ENCODE results near the gene DNAJB6.

DNAJB6 gene

DNA sequence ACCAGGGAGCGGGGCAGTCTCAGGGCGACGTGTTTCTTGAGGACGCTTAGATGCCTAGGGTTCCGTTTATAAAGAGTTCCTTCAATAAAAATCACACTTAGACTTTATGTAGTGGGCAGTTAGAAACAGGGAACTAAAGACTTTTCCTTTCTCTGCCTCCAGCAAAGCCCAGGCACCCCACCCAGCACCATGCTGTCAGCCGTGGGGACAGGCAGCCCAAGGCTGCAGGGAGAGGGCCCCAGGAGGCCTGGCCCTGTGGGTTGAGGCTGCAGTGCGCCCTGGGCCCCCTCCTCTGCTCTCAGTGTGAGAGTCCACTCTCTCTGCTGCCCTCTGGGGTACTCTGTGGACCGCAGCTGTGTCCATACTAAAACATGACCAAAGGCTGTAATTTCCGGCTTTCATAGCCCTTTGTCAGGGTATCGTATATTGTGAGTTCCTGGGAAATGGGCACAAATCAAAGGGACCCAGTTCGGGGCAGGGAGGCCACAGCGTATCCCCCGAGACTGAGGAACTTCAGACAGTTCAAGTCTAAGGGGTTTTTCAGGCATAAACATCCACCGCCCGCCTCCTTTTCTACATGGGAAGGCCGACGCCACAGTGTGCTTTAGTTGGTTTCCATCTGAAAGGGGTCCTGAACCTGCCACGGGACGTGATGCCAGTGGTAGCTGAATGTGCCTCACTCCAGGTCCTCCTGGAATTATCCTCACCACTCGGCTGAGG, 59.7 kb downstream of the DNAJB6 start:
- no peak for DNase-seq (ENCODE audit: low read depth)

DNA sequence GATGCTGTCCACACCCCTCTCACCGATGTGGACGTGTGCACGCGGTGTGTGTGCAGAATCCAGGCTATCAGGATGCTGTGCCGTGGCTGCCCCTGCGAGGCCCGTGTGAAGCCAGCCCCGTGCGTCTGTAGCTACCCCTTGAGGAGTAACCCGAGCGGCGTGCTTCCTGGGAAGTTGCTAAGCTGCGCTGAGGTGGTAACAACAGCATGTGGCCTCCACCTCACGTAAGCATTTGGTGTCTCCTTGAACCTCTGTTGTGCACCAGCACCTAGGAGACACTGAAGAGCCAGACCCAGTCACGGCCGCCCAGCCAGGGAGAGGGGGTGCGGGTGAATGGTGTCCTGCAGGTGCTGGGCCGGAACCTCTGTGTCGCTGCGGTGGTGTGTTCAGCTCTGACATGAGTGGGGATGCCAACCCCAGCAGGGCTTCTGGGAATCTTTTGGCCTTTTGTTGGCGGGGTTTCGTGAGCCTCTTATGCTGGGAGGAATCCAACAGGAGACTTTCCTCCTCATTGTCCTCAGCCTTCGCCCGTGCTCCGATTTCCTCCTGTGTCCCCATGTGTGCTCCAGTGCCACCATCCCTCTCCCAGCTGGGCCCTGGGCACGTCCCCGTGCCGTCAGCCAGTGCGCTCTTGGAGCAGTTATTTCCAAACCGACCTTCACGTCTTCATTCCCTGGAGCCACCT, 60.4 kb downstream of the DNAJB6 start:
- no peak for DNase-seq (ENCODE audit: low read depth)

DNA sequence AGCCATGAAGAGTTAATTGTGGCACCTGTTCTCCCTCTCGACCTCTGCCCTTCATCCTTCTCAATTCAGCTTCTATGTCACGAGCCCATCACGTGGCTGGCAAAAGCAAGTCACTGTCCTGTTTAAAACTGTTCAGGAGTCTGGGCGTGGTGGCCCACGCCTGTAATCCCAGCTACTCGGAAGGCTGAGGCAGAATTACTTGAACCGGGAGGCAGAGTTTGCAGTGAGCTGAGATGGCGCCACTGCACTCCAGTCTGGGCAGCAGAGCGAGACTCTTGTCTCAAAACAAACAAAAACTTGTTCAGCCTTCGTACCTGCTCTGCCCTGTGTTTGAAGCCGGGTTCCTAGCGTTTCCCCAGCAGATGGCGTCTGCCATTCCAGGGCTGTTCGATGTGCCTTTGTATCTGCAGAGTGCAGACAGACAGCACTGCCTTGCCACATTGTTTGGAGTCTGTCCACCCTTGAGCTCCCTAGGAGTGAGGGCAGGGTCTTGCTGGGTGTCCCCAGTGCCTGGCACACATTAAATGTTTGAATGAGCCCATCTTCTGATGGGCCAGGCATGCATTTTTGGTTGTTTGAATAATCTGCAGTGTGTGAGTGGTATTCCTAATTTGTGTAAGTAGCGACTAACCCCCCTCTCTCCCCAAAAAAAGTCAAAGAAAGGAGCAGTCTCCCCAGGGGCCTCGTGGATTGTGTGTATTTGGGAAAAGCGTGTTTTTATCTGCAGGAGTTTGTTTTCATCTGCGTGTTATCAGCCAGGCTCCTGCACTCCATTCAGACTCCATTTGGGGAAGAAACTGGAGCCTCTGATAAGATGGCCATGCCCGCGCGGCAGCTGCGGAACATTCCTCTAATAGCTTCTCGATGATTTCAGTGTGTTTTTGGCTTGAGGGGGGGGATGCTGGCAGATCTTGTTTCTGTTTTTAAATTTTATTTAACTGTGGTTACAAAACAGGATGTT, 61.2 kb downstream of the DNAJB6 start:
- DNase-seq (ENCODE audit: low read depth), result no peak

DNA sequence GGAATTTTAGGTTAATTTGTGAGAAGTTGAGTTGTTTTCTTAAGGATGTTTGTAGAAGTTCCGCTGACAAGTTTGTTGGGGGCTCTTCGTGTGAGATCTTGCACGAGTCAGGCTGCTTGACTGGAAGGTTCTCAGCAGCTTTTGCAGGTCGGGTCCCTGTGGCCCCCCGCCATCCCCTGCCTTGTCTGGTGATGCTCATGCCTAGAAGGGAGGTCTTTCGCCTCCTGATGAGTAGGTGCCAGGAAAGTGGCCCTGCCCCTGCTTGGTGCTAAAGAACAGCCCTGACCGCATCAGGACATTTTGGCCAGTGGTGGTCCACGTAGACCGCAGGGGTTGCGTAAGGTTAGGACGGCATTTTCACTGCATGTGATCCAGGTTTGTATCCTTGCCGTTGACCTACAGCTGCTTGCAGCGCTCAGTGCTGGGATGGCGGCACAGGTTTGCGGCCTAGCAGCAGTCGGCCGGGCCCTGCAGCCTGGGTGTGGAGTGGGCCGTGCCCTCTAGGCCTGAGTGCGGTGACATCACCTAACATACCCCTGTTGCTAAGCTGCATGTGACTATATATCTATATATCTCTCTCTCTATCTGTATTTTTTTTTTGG, 62.4 kb downstream of the DNAJB6 start:
- DNase-seq (ENCODE audit: low read depth), result no peak

DNA sequence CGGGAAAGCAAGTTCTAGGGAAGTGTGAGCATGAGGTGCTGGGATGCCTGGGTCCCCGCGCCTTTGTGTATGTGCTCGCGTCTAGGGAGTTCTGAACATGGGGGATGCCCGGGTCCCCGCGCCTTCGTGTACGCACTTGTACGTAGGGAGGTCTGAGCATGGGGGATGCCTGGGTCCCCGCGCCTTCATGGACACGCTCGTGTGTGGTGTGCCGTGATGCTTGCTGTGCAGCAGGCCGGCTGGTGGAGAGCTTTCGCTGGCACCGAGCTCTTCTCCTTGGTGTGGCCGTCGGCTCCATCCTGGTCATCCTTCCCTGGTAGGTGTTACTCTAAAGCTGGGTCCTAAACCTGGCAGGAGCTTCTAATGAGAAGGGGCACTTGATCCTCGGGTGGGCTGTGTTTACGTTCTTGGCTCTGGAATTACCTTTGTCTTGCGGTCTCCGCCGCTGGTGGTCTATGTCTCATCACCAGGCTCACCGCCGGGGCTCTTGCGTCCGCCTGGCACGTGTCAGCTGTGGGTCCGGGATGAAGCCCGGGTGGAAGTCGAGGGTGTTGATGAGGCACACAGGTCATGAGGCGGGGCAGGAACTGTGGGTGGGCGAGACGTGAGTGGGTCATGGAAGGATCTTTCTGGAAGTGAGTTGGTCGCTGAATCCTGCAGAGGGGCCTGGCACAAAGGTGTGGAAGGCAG, 63.5 kb downstream of the DNAJB6 start:
- no peak for DNase-seq (ENCODE audit: low read depth)

DNA sequence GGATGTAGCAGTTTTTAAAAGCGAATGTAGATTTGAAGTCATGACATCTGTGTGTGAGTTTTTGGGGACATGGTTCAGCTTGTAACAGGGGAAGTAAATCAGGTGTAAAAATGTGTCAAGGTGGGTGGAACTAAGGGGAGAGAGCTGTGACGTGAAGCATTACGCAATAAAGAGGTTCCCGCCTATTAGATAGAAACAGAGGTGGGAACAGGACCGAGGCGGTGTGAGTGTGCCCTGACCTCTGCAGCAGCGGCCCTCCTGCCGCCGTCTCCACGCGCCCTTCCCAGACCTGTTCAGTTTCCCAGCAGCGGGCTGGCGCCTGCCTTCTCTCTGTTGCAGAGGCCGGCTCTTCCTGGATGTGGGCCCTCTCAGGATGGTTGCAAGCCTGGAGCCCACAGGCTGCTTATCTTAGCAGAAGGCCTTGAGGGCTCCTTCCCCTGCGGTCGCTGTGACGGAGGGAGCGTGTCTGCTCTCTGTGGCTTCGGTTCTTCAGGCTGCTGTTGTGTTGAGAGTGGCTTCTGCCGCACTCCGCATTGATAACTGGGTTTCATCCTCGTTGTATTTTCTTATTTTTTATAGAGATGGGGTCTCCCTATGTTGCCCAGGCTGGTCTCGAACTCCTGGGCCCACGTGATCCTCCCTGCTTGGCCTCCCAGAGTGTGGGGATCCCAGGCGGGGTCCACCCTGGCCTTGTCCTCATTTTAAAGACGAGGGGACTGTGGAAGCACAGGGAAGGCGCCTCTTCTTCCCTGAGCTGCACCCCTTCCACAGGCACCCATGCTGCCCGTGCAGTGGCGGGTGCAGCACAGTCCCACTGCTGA, 65.0 kb downstream of the DNAJB6 start:
- DNase-seq (ENCODE audit: low read depth), result no peak

DNA sequence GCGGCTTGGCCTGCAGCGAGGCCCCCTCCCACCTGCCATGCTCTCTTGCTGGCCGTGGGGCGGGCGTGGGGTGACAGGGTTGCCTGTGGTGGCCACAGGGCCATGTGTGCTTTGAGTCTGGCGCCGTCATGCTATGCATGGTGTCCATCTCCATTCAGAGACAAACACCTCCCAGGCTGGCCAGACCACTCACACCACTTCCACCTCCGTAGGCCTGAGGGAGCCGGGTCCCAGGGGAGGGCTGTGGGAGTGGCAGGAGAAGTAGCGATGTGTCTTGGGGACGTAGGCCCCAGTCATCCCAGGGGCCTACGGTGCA, 65.5 kb downstream of the DNAJB6 start:
- no peak for DNase-seq (ENCODE audit: low read depth)

DNA sequence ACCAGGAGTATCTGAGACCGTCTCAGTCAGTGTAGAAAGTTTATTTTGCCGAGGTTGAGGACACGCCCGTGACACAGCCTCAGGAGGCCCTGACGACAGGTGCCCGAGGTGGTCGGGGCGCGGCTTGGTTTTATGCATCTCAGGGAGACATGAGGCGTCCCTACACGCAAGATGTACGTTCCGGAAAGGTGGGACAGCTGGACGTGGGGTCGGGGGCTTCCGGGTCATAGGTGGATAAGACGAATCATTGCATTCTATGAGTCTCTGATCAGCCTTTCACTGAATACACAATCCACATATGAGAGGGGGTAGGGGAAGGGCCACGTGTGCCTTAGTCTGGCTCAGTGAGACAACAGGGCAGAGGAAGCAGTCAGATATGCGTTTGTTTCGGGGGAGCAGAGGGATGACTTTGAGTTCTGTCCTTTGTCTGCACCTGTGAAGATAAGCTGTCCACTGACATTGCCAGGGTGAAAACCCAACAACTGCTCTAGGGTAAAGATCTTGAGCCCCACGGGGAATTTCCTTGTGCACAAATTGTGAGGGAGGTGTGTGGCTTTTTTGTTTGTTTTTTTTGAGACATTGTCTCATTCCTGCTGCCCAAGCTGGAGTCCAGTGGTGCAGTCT, 66.2 kb downstream of the DNAJB6 start:
- no peak for DNase-seq (ENCODE audit: low read depth)

DNA sequence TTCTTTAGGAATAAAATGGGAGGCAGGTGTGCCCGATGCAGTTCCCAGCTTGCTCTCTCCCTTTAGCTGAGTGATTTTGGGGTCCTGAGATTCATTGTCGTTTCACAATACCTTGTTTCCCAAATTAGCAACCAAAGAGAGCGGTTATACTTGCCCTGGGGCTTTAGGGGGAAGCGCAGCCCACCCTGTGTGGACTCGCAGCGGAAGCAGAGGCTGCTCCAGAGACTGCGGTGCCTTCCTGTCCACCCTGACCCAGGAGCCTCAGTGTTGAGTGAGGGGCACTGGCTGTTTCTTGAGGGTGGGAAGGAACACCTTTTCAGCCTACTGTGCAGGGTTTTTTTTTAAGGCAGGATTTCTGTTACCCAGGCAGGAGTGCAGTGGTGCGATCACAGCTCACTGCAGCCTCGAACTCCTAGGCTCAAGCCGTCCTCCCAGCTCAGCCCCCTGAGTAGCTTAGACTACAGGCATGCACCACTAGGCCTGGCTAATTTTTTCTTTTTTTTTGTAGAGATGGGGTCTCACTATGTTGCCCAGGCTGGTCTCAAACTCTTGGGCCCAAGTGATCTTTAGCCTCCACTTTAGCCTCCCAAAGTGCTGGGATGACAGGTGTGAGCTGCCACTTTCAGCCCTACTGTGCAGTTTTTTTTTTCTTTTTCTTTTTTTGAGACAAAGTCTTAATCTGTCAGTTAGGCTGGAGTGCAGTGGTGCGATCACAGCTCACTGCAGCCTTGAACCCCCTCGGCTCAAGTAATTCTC, 67.0 kb downstream of the DNAJB6 start:
- DNase-seq (ENCODE audit: low read depth), result no peak

DNA sequence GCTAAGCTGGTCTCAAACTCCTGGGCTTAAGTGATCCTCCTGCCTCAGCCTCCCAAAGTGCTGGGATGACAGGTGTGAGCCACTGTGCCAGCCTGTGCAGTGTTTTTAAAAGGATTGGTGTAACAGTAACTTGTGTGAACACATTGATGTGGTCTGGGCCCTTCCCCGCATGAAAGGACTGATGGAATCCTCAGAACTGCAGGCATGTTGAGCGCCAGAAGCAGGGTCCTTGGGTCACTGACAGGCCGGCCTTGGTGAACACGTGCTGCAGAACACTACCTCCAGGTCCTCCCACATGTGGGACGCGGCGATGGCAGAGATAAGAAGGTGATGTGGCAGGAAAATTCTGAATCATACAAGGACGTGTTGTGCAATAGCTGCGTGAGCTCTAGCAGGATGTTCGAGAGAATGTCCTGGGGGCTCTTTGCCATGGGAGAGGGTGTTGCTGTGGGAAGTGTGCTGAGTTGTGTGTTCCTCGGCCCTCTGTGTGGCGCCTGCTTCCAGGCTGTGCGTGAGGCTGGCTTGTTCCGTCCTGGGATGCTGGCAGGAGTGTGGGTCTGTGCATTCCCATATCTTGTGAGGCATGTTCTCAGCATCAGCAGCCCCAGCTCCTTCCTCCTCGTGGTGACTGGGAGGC, 68.2 kb downstream of the DNAJB6 start:
- peak; percentile 21 for DNase-seq (ENCODE audit: low read depth)

DNA sequence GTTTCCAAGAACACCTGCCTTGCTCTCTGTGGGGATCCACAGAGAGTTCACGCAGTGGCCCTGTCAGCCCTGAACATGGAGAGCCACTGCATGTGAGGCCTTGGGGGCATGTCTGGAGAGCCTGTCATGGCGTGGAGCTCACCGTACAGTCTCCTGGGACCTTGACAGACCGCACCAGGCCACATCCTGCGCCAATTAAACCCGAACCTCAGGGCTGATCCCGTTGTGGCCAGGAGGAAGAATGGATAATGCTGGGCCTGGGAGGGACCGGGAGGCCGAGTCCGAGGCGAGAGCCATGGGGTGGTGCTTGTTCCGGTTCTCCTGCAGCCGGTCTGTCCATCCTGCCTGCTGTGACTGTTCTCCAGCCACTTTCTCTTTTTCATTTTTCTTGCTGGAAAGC, 68.7 kb downstream of the DNAJB6 start:
- no peak for DNase-seq (ENCODE audit: low read depth)

DNA sequence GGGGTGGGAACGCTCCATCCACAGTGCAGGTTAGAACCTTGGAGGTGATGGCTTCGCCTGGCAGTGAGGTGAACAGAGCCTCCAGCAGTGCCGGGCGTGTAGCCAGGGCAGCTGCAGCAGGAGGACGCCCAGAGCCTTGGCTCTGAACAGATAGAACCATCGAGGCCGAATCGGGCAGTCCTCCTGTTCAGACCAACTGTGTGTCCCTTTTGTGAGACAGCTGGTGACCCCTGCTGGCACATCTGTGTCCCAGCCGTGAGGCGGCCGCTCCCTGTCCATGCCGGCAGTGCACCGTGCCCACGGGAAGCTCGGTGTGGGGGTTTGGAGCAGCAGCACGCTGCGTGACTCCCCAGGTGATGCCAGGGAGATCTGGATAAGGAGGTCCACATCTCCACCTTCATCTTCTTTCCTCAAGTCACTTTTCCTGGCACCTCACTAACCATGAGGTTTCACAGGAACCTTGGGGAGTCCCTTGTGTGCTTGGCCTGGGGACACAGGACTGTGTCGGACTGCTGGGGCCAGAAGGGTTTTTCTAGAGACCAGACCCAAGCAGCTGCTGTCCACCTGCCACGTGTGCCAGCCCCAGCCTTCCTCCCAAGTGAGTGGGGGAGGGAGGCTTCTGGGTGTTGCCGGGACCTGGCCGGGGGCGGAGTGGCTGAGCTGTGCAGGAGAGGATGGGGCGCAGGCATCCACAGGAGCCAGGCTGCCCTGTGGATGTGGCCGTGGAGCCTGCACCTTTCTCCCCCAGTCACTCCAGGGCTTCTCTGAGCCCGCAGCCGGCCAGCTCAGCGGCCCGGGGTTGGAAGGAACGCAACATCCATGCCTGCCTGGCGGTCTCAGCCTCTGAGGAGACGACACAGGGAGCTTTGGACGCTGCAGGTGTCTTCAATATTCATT, 69.4 kb downstream of the DNAJB6 start:
- DNase-seq (ENCODE audit: low read depth), result no peak

DNA sequence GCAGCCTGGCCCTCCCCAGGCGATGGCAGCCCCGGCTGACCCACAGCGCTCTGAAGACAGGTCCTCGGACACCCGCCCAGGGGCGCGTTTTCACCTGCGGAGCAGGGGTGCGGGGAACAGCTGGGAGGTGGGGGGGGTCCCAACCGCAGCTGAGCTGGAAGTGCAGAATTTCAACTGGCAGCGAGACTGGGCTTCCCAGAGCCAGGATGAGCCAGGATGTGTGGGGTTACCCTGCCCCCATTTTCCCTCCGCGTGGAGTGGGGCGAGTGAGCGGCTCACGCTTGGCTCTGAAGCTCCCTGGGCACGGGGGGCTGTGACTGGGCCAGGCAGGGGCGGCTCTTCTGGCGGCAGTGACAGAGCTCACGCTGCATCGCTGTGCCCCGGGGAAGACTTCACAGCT, 70.2 kb downstream of the DNAJB6 start:
- no peak for DNase-seq (ENCODE audit: low read depth)

DNA sequence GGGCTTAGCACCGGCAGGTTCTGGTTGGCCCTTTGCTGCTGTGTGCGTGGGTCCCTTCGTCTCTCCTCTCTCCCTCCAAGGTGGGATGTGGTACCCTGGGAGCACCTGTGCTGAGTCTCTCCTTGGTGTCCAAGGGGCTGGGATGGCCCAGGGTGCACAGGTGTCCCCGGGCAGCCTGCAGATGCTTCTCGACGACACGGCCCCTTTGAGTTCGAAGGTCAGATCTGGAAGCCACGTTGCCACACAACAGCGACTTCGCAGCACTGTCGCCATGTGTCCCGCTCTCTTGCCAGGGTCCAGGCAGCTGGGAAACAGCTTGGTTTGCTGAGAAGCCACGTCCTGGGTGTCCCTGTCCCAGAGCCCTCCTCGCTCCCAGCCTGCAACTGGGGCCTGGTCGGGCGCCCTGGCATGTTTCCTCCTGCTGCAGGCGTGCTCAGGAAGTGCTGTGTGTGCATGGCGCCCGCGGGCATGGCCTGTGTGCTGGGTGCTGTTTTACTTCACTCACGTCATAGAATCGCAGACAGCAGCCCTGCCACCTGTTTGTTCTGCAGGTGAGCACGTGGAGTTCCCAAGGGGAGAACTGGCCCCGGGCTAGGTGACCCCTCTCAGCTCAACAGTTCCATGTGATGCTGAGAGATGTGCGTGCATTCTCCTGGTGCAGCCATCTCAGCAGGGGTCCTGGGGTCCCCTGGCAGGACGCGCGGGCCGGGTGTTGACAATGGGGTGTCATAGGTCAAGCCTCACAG, 70.9 kb downstream of the DNAJB6 start:
- DNase-seq (ENCODE audit: low read depth), result no peak

DNA sequence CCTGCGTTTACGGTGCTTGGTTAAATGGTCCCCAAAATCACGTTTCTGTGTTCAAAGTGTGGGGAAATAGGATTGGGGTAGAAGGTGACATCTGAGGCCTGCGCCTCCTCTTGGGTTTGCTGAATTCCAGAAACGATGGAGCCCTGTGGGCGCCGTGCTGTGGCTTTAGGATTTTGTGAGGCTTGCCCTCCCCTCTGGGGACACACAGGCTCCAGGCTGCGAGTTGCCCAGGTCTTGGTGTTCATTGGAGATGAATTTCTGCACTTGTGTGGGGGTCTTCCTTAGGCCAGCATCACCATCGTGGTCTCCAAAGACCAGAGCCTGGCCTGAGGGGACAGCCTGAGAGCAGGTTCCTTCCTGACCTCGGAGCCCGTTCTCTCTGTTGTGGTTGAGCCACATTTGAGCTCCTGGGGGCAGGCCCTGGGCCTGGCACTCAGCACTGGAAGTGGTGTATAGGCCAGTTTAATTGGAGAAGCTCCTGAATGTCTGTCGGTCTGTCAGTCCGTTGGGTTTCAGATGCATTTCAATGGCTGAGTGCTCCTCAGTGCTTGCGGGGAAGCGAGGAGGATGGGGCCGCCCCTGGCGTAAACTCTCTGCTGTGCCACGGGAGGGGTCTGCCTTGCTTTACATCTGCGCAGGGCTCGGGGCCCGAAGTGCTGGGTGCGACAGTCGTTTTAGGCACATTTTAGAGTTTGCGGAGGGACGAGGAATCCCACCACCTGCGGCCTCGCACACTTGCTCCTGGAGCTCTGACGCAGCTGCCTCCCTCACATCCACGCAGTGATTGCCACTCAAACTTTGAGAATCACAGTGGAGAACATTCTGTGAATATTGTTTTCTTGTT, 71.7 kb downstream of the DNAJB6 start:
- no peak for DNase-seq (ENCODE audit: low read depth)

DNA sequence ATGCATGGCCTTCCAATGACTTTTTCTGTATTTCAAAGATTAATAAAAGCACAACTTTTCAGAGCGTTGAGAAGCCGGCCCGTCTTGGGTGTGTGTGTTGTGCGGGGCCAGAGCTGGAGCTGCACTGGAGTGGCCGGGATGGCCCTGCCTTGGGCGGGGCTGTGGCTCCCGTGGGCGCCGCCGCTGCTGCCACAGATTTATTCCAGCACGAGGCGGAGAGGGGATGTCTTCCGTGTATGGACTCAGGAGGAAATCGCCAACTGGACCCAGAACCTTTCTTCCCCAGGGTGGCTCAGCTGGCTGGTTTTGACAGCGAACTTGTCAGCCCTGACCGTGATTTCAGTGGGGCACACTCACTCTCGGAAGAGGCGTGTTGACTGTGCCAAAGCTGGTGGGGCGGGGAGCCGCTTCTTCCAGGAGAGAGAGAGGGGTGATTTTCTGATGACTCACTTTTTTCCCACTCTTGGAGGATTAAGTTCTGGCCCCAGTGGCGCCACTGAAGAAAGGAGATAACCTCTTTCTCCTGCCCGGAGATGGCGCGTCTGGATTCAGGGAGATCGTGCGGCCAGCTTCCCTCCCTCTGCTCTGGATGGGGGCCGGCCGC, 72.4 kb downstream of the DNAJB6 start:
- DNase-seq (ENCODE audit: low read depth), result no peak

Measured in stimulated activated CD8-positive, alpha-beta memory T cell treated with anti-CD3 and anti-CD28 coated beads, Interleukin-7, amount 100 ng/mL, for 24 hours (primary cell).